Hepatocyte (in vitro differentiated cells): ENCODE results near the gene MLC1. TPM values are rescaled to one million over a fixed set of nuclear protein-coding genes. Genes with fewer than 3 reads are reported as not detected.

Experiments used
- DNase-seq: peaks from one replicate; pipeline ENCODE4 v3.0.0-alpha.2; 2016; ENCODE audit warnings: low spot score
- H2AFZ ChIP-seq: fragments of 200-600 bp; sonication (generic); 2 replicates; pipeline ENCODE4 v1.6.0; 2016; ENCODE audit warnings: antibody characterized with exemption, mild to moderate bottlenecking
- H3K27ac ChIP-seq: fragments of 200-600 bp; sonication (generic); 2 replicates; pipeline ENCODE4 v1.5.1; 2016; ENCODE audit warnings: mild to moderate bottlenecking
- H3K27me3 ChIP-seq: fragments of 200-600 bp; sonication (generic); 2 replicates; pipeline ENCODE4 v1.6.1; 2016
- H3K36me3 ChIP-seq: fragments of 200-600 bp; sonication (generic); replicated peaks from 2 replicates; pipeline ENCODE4 v1.5.1; 2016; ENCODE audit warnings: low read depth; ENCODE audit not compliant: insufficient read depth
- H3K4me1 ChIP-seq: fragments of 200-600 bp; sonication (generic); 2 replicates; pipeline ENCODE4 v1.5.1; 2016; ENCODE audit warnings: mild to moderate bottlenecking, moderate library complexity; ENCODE audit not compliant: insufficient read depth
- H3K4me2 ChIP-seq: fragments of 200-600 bp; sonication (generic); 2 replicates; pipeline ENCODE4 v1.6.0; 2016
- H3K4me3 ChIP-seq: fragments of 200-600 bp; sonication (generic); 2 replicates; pipeline ENCODE4 v1.5.1; 2016; ENCODE audit warnings: mild to moderate bottlenecking
- H3K79me2 ChIP-seq: fragments of 200-600 bp; sonication (generic); 2 replicates; pipeline ENCODE4 v1.6.0; 2017; ENCODE audit warnings: mild to moderate bottlenecking
- H3K9me2 ChIP-seq: fragments of 200-600 bp; sonication (generic); replicated peaks from 2 replicates; pipeline ENCODE4 v1.6.0; 2017; ENCODE audit warnings: mild to moderate bottlenecking; ENCODE audit not compliant: insufficient read depth
- H3K9me3 ChIP-seq: fragments of 200-600 bp; sonication (generic); 2 replicates; pipeline ENCODE4 v1.5.1; 2016; ENCODE audit warnings: low read depth, mild to moderate bottlenecking
- H4K20me1 ChIP-seq: fragments of 200-600 bp; sonication (generic); 2 replicates; pipeline ENCODE4 v1.6.0; 2016; ENCODE audit warnings: mild to moderate bottlenecking; ENCODE audit not compliant: insufficient read depth, poor library complexity, severe bottlenecking
- EZH2 ChIP-seq: fragments of 200-600 bp; sonication (generic); IDR thresholded peaks from 2 replicates; pipeline ENCODE4 v1.6.1; 2016; ENCODE audit warnings: antibody characterized with exemption, mild to moderate bottlenecking, borderline replicate concordance
- EZH2phosphoT487 ChIP-seq: fragments of 200-600 bp; sonication (generic); IDR thresholded peaks from one replicate; pipeline ENCODE4 v1.6.1; 2018; ENCODE audit warnings: antibody characterized with exemption, mild to moderate bottlenecking, low read depth, moderate library complexity; ENCODE audit not compliant: unreplicated experiment, severe bottlenecking
- WGBS: methylation state at CpG from one replicate; pipeline ENCODE4 v1.1.6; 2016; ENCODE audit warnings: low lambda C conversion rate; ENCODE audit errors: missing lambda C conversion rate; 5-methylcytosine and 5-hydroxymethylcytosine counted together
- polyA plus RNA-seq: library from polyadenylated mRNA; unstranded; fragments of >200 nt; fragmentation: Nextera tagmentation; extraction: Ambion mirVana; gene quantifications from 2 replicates; pipeline ENCODE4 v1.2.1, GENCODE V29; 2016
- total RNA-seq: library from RNA; depleted of rRNA; stranded (reverse); fragments of >200 nt; gene quantifications from 2 replicates; pipeline ENCODE4 v1.2.3, GENCODE V29; 2014
- TF ChIP-seq, protein P1 (sequence below): fragments of 200-600 bp; sonication (generic); IDR thresholded peaks from 2 replicates; pipeline ENCODE4 v1.5.1; 2016; ENCODE audit warnings: antibody characterized with exemption, mild to moderate bottlenecking; ENCODE audit not compliant: poor library complexity

The MLC1 gene
- total and polyA plus RNA-seq, 2 experiments from 2014 or later = 3.3 to 8.2 TPM

DNA sequence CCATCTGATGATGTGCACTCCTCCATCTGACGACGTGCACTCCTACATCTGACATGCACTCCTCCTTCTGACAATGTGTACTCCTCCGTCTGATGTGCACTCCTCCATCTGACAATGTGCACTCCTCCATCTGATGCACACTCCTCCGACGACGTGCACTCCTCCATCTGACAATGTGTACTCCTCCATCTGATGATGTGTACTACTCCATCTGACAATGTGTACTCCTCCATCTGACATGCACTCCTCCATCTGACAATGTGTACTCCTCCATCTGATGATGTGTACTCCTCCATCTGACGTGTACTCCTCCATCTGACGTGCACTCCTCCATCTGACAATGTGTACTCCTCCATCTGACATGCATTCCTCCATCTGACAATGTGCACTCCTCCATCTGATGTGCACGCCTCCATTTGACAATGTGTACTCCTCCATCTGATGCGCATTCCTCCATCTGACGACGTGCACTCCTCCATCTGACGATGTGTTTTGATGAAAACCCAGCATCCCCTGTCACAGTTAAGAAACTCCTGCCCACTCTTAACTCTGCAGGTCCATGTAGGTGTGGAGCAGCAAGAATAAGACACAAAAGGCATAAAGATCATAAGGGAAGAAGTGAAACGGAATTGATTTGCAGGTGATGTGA, 62.9 kb downstream of the MLC1 start:
- Histone ChIP-seq H3K9me3 (no peaks in the 10 kb centered on the region), H3K36me3 (no peaks in the 10 kb centered on the region), H3K27ac (no peak overlapping the region), H3K4me1 (no peaks in the 10 kb centered on the region), H3K9me2 (no peaks in the 10 kb centered on the region), H2AFZ (no peak overlapping the region), H3K27me3 (peaks cover 5% of the 10 kb centered on the region), H4K20me1 (no peaks in the 10 kb centered on the region), H3K79me2 (no peaks in the 10 kb centered on the region), H3K4me3 (no peak overlapping the region), H3K4me2 (no peak overlapping the region)
- WGBS = 96% methylated on average over 14 of the region's 14 CpGs
- TF ChIP-seq, protein P1, sequence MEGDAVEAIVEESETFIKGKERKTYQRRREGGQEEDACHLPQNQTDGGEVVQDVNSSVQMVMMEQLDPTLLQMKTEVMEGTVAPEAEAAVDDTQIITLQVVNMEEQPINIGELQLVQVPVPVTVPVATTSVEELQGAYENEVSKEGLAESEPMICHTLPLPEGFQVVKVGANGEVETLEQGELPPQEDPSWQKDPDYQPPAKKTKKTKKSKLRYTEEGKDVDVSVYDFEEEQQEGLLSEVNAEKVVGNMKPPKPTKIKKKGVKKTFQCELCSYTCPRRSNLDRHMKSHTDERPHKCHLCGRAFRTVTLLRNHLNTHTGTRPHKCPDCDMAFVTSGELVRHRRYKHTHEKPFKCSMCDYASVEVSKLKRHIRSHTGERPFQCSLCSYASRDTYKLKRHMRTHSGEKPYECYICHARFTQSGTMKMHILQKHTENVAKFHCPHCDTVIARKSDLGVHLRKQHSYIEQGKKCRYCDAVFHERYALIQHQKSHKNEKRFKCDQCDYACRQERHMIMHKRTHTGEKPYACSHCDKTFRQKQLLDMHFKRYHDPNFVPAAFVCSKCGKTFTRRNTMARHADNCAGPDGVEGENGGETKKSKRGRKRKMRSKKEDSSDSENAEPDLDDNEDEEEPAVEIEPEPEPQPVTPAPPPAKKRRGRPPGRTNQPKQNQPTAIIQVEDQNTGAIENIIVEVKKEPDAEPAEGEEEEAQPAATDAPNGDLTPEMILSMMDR = no peak
- TF ChIP-seq EZH2 (no peak), EZH2phosphoT487 (no peak)
- DNase-seq = no peak

DNA sequence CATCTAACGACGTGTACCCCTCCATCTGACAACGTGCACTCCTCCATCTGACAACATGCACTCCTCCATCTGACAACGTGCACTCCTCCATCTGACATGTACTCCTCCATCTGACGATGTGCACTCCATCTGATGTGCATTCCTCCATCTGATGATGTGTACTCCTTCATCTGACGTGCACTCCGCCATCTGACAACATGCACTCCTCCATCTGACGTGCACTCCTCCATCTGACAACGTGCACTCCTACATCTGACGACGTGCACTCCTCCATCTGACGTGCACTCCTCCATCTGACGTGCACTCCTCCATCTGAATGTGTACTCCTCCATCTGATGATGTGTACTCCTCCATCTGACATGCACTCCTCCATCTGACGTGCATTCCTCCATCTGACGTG, 64.6 kb downstream of the MLC1 start:
- Histone ChIP-seq H3K4me3 (no peak overlapping the region), H3K4me2 (no peak overlapping the region), H3K27ac (no peak overlapping the region), H3K79me2 (no peaks in the 10 kb centered on the region), H3K9me3 (no peaks in the 10 kb centered on the region), H3K4me1 (no peaks in the 10 kb centered on the region), H3K27me3 (peaks cover 5% of the 10 kb centered on the region), H2AFZ (no peak overlapping the region), H4K20me1 (no peaks in the 10 kb centered on the region), H3K9me2 (no peaks in the 10 kb centered on the region), H3K36me3 (no peaks in the 10 kb centered on the region)
- no peak for DNase-seq
- no peak for TF ChIP-seq EZH2phosphoT487
- 96% methylated on average over 15 of the region's 15 CpGs for WGBS

DNA sequence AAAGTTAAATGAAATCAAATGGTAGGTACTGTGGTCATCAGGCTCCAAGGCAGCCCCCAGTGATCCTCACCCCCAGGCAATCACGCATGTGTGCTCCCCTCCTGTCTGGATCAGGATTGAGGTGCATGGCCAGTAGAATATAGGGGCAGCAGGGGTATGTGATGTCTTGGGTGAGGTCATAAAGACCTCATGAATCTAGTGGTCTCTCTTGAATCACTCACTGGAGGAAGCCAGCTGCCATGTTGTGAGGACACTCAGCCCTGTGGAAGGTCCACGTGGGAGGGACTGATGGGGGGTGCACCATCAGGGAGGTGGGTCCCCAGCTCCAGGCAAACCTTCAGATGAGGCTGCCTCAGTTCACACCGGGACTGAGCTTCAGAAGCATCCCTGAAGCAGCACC, 65.9 kb downstream of the MLC1 start:
- no peak overlapping the region for H2AFZ ChIP-seq
- no peaks in the 10 kb centered on the region for H3K4me1 ChIP-seq
- H3K9me3 ChIP-seq = no peaks in the 10 kb centered on the region
- no peaks in the 10 kb centered on the region for H3K79me2 ChIP-seq
- H3K4me3 ChIP-seq = no peak overlapping the region
- no peaks in the 10 kb centered on the region for H3K36me3 ChIP-seq
- H3K9me2 ChIP-seq = no peaks in the 10 kb centered on the region
- 76% methylated on average over 3 of the region's 3 CpGs for WGBS
- H3K27me3 ChIP-seq = peaks cover 8% of the 10 kb centered on the region
- no peak overlapping the region for H3K27ac ChIP-seq
- H3K4me2 ChIP-seq = no peak overlapping the region
- no peaks in the 10 kb centered on the region for H4K20me1 ChIP-seq
- TF ChIP-seq EZH2phosphoT487 (no peak), EZH2 (no peak)
- TF ChIP-seq, protein P1 = no peak
- no peak for DNase-seq

DNA sequence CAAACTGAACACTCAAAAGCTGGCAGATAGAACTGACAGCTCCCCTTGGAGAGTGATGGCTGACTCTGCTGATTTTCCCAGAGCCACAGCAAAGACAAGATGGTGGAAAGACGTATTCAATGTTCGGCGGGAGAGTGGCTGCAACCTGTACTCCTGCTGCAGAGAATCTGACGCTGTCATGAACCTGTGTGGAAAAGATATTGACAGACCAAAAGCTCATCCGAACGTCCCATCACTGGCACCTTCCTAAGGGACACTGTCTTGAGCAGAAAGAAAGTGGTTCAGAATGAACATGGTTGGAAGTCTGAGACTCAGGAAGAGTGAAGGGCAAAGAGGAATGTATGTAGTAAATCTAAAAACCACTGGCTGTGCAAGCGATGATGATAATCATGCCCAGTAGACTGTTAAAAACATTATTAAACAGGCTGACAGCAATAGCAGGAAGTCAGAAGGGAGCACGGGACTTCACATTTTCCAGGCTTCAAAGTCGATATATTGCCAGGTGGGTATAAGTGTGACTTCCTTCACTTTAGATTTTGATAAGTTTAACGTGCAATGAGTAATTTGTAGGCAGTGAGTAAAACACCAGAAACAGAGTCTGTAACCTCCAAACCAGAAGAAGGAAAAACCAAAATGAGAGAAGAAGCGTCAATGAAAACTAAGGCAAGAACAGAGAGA, 66.5 kb downstream of the MLC1 start:
- H4K20me1 ChIP-seq = no peaks in the 10 kb centered on the region
- no peaks in the 10 kb centered on the region for H3K36me3 ChIP-seq
- H3K9me3 ChIP-seq = no peaks in the 10 kb centered on the region
- H3K27ac ChIP-seq = no peak overlapping the region
- H3K4me2 ChIP-seq = no peak overlapping the region
- peaks cover 12% of the 10 kb centered on the region for H3K27me3 ChIP-seq
- H3K79me2 ChIP-seq = no peaks in the 10 kb centered on the region
- no peak overlapping the region for H3K4me3 ChIP-seq
- TF ChIP-seq EZH2 = no peak
- DNase-seq = no peak
- 81% methylated on average over 11 of the region's 11 CpGs for WGBS
- no peak overlapping the region for H2AFZ ChIP-seq
- H3K4me1 ChIP-seq = no peaks in the 10 kb centered on the region
- H3K9me2 ChIP-seq = no peaks in the 10 kb centered on the region
